SK-N-MC (cell line): Measurements from ENCODE around the gene ASIC2.

Source experiments
- EZH2 ChIP-seq: fragments of 200-600 bp; sonication (generic); IDR thresholded peaks from one replicate; pipeline ENCODE4 v1.6.1; 2017; ENCODE audit warnings: antibody characterized with exemption
- FOXP2 ChIP-seq: optimal IDR thresholded peaks from 2 replicates; pipeline ENCODE3; 2011; ENCODE audit warnings: mild to moderate bottlenecking, moderate library complexity; ENCODE audit not compliant: insufficient read depth; ENCODE audit errors: extremely low read length, control extremely low read depth
- POLR2AphosphoS5 ChIP-seq: IDR thresholded peaks from 2 replicates; pipeline ENCODE4 v1.6.1; 2012; ENCODE audit warnings: mild to moderate bottlenecking, low read depth, low read length, borderline replicate concordance

DNA sequence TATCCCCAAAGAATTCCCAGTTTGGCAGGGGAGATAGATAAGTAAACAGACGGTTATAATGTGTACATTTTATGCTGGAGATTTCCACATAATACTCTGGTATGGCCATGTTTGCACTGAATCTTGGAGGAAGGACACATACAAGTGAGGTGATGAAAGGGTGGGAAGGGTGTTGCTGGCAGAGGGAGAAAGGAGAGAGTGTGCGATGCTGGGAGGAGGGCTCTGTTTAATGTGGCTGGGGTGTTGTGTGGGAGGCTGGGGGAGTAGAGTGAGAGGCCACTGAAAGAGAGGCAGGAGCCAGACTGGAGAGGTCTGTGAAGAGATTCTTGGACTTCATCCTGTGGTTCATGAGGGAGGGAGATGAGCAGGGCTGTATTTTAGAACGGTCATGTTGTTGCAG lies 213.9 kb downstream of the ASIC2 start:
- TF ChIP-seq POLR2AphosphoS5 (no peak), EZH2 (no peak), FOXP2 (no peak)
